K562 (cell line): Measurements from ENCODE around the gene ANKMY1. TPM values are rescaled to one million over a fixed set of nuclear protein-coding genes. Genes with fewer than 3 reads are reported as not detected.

Source experiments
- ATAC-seq: fragments of 200-7000 bp; cut with Tn5 transposase; 3 replicates; pipeline ENCODE4 v1.9.1; 2020; ENCODE audit warnings: moderate library complexity
- BruUV-seq: library from RNA; stranded (reverse); fragments of 400-500 nt; replicated peaks from 2 replicates; lab custom pipeline; 2021; lab: Mats Ljungman, UMichigan
- CTCF ChIA-PET: fragments of 300-600 bp; formaldehyde crosslinking; extraction: SDS; loops from one replicate; lab custom pipeline; 2021; ENCODE audit warnings: low intra/inter-chr PET ratio; lab: Yijun Ruan, JAX
- POLR2A ChIA-PET: fragments of 300-600, 350-650 bp; sonication (Branson Sonifier 250); formaldehyde crosslinking; extraction: SDS; loops from one replicate; lab custom pipeline; 2021; ENCODE audit warnings: antibody characterized with exemption, inconsistent platforms; lab: Yijun Ruan, JAX
- DNase-seq, 4 experiments: peaks; one replicate each; pipeline versions ENCODE4 v3.0.0 to v3.0.0-alpha.2; 2011 to 2018; ENCODE audit warnings: low spot score in 3 of 4, mixed read lengths in 3 of 4; ENCODE audit errors: extremely low read depth in 1 of 4
- FAIRE-seq: peaks from 2 replicates; lab custom pipeline; 2011; peaks lifted over from hg19 to GRCh38; lab: Jason Lieb, UNC
- H2AFZ ChIP-seq: 2 replicates; pipeline ENCODE4 v1.6.0; 2011; ENCODE audit warnings: low read depth, low read length, control low read depth, inconsistent platforms
- H3K27ac ChIP-seq: fragments of 200-600 bp; 3 replicates; pipeline ENCODE4 v1.8.0; 2011; ENCODE audit warnings: low read depth, mild to moderate bottlenecking, control low read depth, inconsistent platforms, low read length, moderate library complexity, mixed read lengths; ENCODE audit errors: extremely low read depth
- H3K27me3 ChIP-seq, 2 experiments: fragments of 300-600 bp in 1 of 2; 2 replicates in 1 of 2; 3 replicates in 1 of 2; pipeline versions ENCODE4 v1.6.0 to v1.8.0; 2011; ENCODE audit warnings: inconsistent platforms in 2 of 2, low read length in 2 of 2, mild to moderate bottlenecking in 1 of 2, mixed read lengths in 1 of 2, moderate library complexity in 1 of 2; ENCODE audit not compliant: control insufficient read depth in 2 of 2, insufficient read depth in 2 of 2
- H3K36me3 ChIP-seq: fragments of 300-600 bp; 3 replicates; pipeline ENCODE4 v1.8.0; 2011; ENCODE audit warnings: mild to moderate bottlenecking, low read length, inconsistent platforms; ENCODE audit not compliant: control insufficient read depth, insufficient read depth
- H3K4me1 ChIP-seq, 2 experiments: fragments of 200-600 bp in 1 of 2; replicated peaks in 1 of 2; 2 replicates in 1 of 2; 3 replicates in 1 of 2; pipeline versions ENCODE4 v1.5.1 to v1.8.0; 2011; ENCODE audit warnings: inconsistent platforms in 2 of 2, low read length in 2 of 2, mild to moderate bottlenecking in 1 of 2, mixed read lengths in 1 of 2, moderate library complexity in 1 of 2; ENCODE audit not compliant: control insufficient read depth in 2 of 2, insufficient read depth in 2 of 2
- H3K4me2 ChIP-seq: 2 replicates; pipeline ENCODE4 v1.6.1; 2011; ENCODE audit warnings: low read length, control low read depth, inconsistent platforms, mixed read lengths; ENCODE audit not compliant: insufficient read depth
- H3K4me3 ChIP-seq: fragments of 200-600 bp; sonication (generic), shearing (Covaris generic); 2 replicates; pipeline ENCODE4 v1.5.1; 2016; ENCODE audit warnings: control low read depth, inconsistent platforms
- H3K79me2 ChIP-seq: fragments of 200-600 bp; 3 replicates; pipeline ENCODE4 v1.8.0; 2011; ENCODE audit warnings: low read length, inconsistent platforms; ENCODE audit not compliant: control insufficient read depth, insufficient read depth
- H3K9ac ChIP-seq, 2 experiments: 2 replicates each; pipeline versions ENCODE4 v1.6.0 to v1.6.1; 2011; ENCODE audit warnings: low read depth in 2 of 2, low read length in 2 of 2, control low read depth in 1 of 2, inconsistent platforms in 1 of 2, mild to moderate bottlenecking in 1 of 2, mixed read lengths in 1 of 2; ENCODE audit not compliant: insufficient read depth in 1 of 2
- H3K9me1 ChIP-seq: one replicate; pipeline ENCODE4 v1.6.0; 2011; ENCODE audit warnings: inconsistent platforms, mild to moderate bottlenecking, low read length, moderate library complexity; ENCODE audit not compliant: control insufficient read depth, insufficient read depth
- H3K9me3 ChIP-seq: replicated peaks from 2 replicates; pipeline ENCODE4 v1.5.1; 2011; ENCODE audit warnings: low read depth, low read length, inconsistent platforms; ENCODE audit not compliant: control insufficient read depth, insufficient read depth
- H4K20me1 ChIP-seq: replicated peaks from 2 replicates; pipeline ENCODE4 v1.6.1; 2011; ENCODE audit warnings: low read length, inconsistent platforms, mixed read lengths; ENCODE audit not compliant: control insufficient read depth, insufficient read depth
- ATF7 ChIP-seq: fragments of 450-650 bp; IDR thresholded peaks from 2 replicates; pipeline ENCODE4 v1.7.1; 2014; ENCODE audit warnings: mild to moderate bottlenecking, moderate library complexity
- CBX1 ChIP-seq: sonication (generic); IDR thresholded peaks from 2 replicates; pipeline ENCODE4 v1.6.1; 2016; ENCODE audit warnings: antibody characterized with exemption, low read depth, mild to moderate bottlenecking
- CREB1 ChIP-seq, 2 experiments: sonication (generic) in 1 of 2; formaldehyde crosslinking in 1 of 2; IDR thresholded peaks; 2 replicates each; pipeline versions ENCODE4 v1.6.1 to v1.8.0; 2012 to 2022; ENCODE audit warnings: inconsistent platforms in 1 of 2, mild to moderate bottlenecking in 1 of 2, missing genetic modification reagents in 1 of 2, moderate library complexity in 1 of 2
- MCM7 ChIP-seq, 2 experiments: fragments of 450-650 bp; IDR thresholded peaks; 2 replicates each; pipeline ENCODE4 v1.6.1; 2016 to 2018
- SMAD2 ChIP-seq: fragments of 150-350 bp; IDR thresholded peaks from 2 replicates; pipeline ENCODE4 v1.6.1; 2014; ENCODE audit warnings: low read depth, mild to moderate bottlenecking, low read length
- TSC22D4 ChIP-seq: fragments of 450-650 bp; IDR thresholded peaks from 2 replicates; pipeline ENCODE4 v1.6.1; 2016; ENCODE audit warnings: missing genetic modification characterization, missing biosample characterization, control low read depth
- ZBTB12 ChIP-seq: fragments of 250-450 bp; sonication (Bioruptor Pico); IDR thresholded peaks from 2 replicates; pipeline ENCODE4 v1.4.0; 2020
- ZKSCAN1 ChIP-seq: fragments of 150-350 bp; IDR thresholded peaks from 2 replicates; pipeline ENCODE4 v1.6.1; 2016; ENCODE audit warnings: low read depth, low read length
- ZNF778 ChIP-seq: fragments of 450-650 bp; formaldehyde crosslinking; IDR thresholded peaks from 2 replicates; pipeline ENCODE4 v1.4.0; 2020; ENCODE audit warnings: mild to moderate bottlenecking, moderate library complexity
- WGBS: fragments of 100-300 bp; shearing (Covaris generic); methylation state at CpG from one replicate; pipeline ENCODE4 v1.1.6; 2016; ENCODE audit warnings: low coverage, mixed read lengths; ENCODE audit not compliant: insufficient coverage; ENCODE audit errors: missing lambda C conversion rate; 5-methylcytosine and 5-hydroxymethylcytosine counted together
- in situ Hi-C: fragments of 300-500 bp; cut with MboI; formaldehyde crosslinking; loops from 4 replicates; pipeline ENCODE4 v1.15.0; 2018; ENCODE audit warnings: inconsistent platforms, mixed read lengths
- intact Hi-C: fragments of 100-400 bp; cut with micrococcal nuclease; formaldehyde crosslinking; loops from 2 replicates; pipeline ENCODE4 v1.14.2; 2022
- polyA plus RNA-seq, 8 experiments: library from polyadenylated mRNA; depleted of rRNA in 4 of 8; stranded (reverse) in 5 of 8; unstranded in 3 of 8; fragments of >200 nt; fragmentation: Nextera tagmentation in 2 of 8; fragmentation: Illumina TruSeq in 1 of 8; extraction: Ambion mirVana in 2 of 8; extraction: Trizol in 1 of 8; gene quantifications; 2 replicates each; pipeline versions ENCODE4 v1.2.1 to v1.2.3, GENCODE V29; 2011 to 2014; ENCODE audit warnings: inconsistent platforms in 1 of 8, missing spikeins in 1 of 8
- total RNA-seq, 7 experiments: library from RNA; depleted of rRNA in 6 of 7; stranded (reverse); fragments of >200 nt in 6 of 7; fragmentation: Illumina TruSeq in 2 of 7; extraction: Trizol in 2 of 7; gene quantifications; 2 replicates each; pipeline versions ENCODE4 v1.2.1 to v1.2.3, GENCODE V29; 2011 to 2021; ENCODE audit warnings: low replicate concordance in 1 of 7
- TF ChIP-seq, protein P1 (sequence below): fragments of 200-600 bp; sonication (generic); IDR thresholded peaks from one replicate; pipeline ENCODE4 v1.6.1; 2012; ENCODE audit warnings: mild to moderate bottlenecking, low read depth, low read length, inconsistent platforms

ANKMY1 gene
- total and polyA plus RNA-seq, 9 of the 15 experiments (the other 6 are each of a cell fraction or from before 2014, with no cell fraction given): 0.75 to 15.1 (median 11.7) TPM

- Histone ChIP-seq H3K4me2 (no peak overlapping the region), H3K36me3 (peaks cover 18% of the 10 kb centered on the region; the same call in 2 of the 3 replicates), H3K27me3 (no peaks in the 10 kb centered on the region), H3K79me2 (no peaks in the 10 kb centered on the region), H4K20me1 (no peaks in the 10 kb centered on the region), H3K9me1 (no peaks in the 10 kb centered on the region), H3K9me3 (no peaks in the 10 kb centered on the region), H2AFZ (no peak overlapping the region), H3K9ac (no peak overlapping the region; a peak in 1 of 4 replicates), H3K27ac (no peak overlapping the region), H3K4me1 (peaks cover 0 to 3% of the 10 kb centered on the region in 2 experiments; a peak in 1 of 5 replicates), H3K4me3 (no peak overlapping the region)
- ATAC-seq: no peak
- BruUV-seq: no TSS peak
- ChIA-PET CTCF (no interaction called here), POLR2A (interaction anchor here (0.6 kb wide), 1 partner anchor 49 kb away, joined by 3 read pairs; no protein-coding TSS in a partner anchor)
- intact Hi-C loops (no loop called here), in situ Hi-C loops (no loop called here)
- no peak for DNase-seq
- no peak for FAIRE-seq
- WGBS: 95% methylated on average over 5 of the region's 11 CpGs
- TF ChIP-seq TSC22D4 (tag) (no peak), CREB1 (IDR thresholded peaks at IDR 0.05) (no peak), CREB1 (CRISPR knock-in tag; IDR thresholded peaks at IDR 0.05) (no peak), MCM7 (IDR thresholded peaks at IDR 0.05) (no peak), ATF7 (no peak), ZKSCAN1 (no peak), SMAD2 (no peak), CBX1 (no peak), ZBTB12 (CRISPR knock-in tag) (no peak), ZNF778 (no peak)
- TF ChIP-seq, protein P1, sequence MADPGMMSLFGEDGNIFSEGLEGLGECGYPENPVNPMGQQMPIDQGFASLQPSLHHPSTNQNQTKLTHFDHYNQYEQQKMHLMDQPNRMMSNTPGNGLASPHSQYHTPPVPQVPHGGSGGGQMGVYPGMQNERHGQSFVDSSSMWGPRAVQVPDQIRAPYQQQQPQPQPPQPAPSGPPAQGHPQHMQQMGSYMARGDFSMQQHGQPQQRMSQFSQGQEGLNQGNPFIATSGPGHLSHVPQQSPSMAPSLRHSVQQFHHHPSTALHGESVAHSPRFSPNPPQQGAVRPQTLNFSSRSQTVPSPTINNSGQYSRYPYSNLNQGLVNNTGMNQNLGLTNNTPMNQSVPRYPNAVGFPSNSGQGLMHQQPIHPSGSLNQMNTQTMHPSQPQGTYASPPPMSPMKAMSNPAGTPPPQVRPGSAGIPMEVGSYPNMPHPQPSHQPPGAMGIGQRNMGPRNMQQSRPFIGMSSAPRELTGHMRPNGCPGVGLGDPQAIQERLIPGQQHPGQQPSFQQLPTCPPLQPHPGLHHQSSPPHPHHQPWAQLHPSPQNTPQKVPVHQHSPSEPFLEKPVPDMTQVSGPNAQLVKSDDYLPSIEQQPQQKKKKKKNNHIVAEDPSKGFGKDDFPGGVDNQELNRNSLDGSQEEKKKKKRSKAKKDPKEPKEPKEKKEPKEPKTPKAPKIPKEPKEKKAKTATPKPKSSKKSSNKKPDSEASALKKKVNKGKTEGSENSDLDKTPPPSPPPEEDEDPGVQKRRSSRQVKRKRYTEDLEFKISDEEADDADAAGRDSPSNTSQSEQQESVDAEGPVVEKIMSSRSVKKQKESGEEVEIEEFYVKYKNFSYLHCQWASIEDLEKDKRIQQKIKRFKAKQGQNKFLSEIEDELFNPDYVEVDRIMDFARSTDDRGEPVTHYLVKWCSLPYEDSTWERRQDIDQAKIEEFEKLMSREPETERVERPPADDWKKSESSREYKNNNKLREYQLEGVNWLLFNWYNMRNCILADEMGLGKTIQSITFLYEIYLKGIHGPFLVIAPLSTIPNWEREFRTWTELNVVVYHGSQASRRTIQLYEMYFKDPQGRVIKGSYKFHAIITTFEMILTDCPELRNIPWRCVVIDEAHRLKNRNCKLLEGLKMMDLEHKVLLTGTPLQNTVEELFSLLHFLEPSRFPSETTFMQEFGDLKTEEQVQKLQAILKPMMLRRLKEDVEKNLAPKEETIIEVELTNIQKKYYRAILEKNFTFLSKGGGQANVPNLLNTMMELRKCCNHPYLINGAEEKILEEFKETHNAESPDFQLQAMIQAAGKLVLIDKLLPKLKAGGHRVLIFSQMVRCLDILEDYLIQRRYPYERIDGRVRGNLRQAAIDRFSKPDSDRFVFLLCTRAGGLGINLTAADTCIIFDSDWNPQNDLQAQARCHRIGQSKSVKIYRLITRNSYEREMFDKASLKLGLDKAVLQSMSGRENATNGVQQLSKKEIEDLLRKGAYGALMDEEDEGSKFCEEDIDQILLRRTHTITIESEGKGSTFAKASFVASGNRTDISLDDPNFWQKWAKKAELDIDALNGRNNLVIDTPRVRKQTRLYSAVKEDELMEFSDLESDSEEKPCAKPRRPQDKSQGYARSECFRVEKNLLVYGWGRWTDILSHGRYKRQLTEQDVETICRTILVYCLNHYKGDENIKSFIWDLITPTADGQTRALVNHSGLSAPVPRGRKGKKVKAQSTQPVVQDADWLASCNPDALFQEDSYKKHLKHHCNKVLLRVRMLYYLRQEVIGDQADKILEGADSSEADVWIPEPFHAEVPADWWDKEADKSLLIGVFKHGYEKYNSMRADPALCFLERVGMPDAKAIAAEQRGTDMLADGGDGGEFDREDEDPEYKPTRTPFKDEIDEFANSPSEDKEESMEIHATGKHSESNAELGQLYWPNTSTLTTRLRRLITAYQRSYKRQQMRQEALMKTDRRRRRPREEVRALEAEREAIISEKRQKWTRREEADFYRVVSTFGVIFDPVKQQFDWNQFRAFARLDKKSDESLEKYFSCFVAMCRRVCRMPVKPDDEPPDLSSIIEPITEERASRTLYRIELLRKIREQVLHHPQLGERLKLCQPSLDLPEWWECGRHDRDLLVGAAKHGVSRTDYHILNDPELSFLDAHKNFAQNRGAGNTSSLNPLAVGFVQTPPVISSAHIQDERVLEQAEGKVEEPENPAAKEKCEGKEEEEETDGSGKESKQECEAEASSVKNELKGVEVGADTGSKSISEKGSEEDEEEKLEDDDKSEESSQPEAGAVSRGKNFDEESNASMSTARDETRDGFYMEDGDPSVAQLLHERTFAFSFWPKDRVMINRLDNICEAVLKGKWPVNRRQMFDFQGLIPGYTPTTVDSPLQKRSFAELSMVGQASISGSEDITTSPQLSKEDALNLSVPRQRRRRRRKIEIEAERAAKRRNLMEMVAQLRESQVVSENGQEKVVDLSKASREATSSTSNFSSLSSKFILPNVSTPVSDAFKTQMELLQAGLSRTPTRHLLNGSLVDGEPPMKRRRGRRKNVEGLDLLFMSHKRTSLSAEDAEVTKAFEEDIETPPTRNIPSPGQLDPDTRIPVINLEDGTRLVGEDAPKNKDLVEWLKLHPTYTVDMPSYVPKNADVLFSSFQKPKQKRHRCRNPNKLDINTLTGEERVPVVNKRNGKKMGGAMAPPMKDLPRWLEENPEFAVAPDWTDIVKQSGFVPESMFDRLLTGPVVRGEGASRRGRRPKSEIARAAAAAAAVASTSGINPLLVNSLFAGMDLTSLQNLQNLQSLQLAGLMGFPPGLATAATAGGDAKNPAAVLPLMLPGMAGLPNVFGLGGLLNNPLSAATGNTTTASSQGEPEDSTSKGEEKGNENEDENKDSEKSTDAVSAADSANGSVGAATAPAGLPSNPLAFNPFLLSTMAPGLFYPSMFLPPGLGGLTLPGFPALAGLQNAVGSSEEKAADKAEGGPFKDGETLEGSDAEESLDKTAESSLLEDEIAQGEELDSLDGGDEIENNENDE: no peak
These were observed 50.0 kb downstream of the ANKMY1 start for GRCh38 chr2:240507778-240508251.
